DND-41 (cell line): ENCODE measurements around the gene LHFPL2.

Source experiments
- CTCF ChIP-seq: IDR thresholded peaks from 2 replicates; pipeline ENCODE4 v1.5.1; 2012; ENCODE audit warnings: borderline replicate concordance, low read length, moderate library complexity, mild to moderate bottlenecking; ENCODE audit not compliant: poor library complexity, severe bottlenecking; ENCODE audit errors: extremely low read depth
- EZH2 ChIP-seq: IDR thresholded peaks from 3 replicates; pipeline ENCODE4 v1.6.1; 2012; ENCODE audit warnings: borderline replicate concordance, low read depth, mild to moderate bottlenecking, moderate library complexity, low read length, inconsistent platforms; ENCODE audit not compliant: severe bottlenecking

- TF ChIP-seq CTCF (no peak), EZH2 (no peak)
Measured at GRCh38 chr5:78534905-78535200, 113.7 kb downstream of the LHFPL2 start.
